Smooth muscle cell (in vitro differentiated cells): Measurements from ENCODE around the gene ZBTB34. TPM values are rescaled to one million over a fixed set of nuclear protein-coding genes. Genes with fewer than 3 reads are reported as not detected.
A peak's percentile ranks its signal among the peaks of the same experiment; 100 is the strongest.

Experiments
- DNase-seq: peaks from one replicate; lab custom pipeline; 2025; ENCODE audit not compliant: unreplicated experiment; lab: John Stamatoyannopoulos, UW
- H2AFZ ChIP-seq: fragments of 200-600 bp; sonication (generic); 2 replicates; pipeline ENCODE4 v1.6.0; 2016; ENCODE audit warnings: antibody characterized with exemption, low read depth, mild to moderate bottlenecking
- H3F3A ChIP-seq: fragments of 200-600 bp; sonication (generic); 2 replicates; pipeline ENCODE4 v1.6.0; 2017; ENCODE audit warnings: antibody characterized with exemption, low read depth
- H3K27ac ChIP-seq: fragments of 200-600 bp; sonication (generic); 2 replicates; pipeline ENCODE4 v1.5.1; 2016; ENCODE audit warnings: low read depth, mild to moderate bottlenecking
- H3K27me3 ChIP-seq: fragments of 200-600 bp; sonication (generic); 2 replicates; pipeline ENCODE4 v1.6.1; 2016; ENCODE audit warnings: low read depth, mild to moderate bottlenecking
- H3K36me3 ChIP-seq: fragments of 200-600 bp; sonication (generic); 2 replicates; pipeline ENCODE4 v1.5.1; 2016; ENCODE audit warnings: low read depth
- H3K4me1 ChIP-seq: fragments of 200-600 bp; sonication (generic); 2 replicates; pipeline ENCODE4 v1.5.1; 2016; ENCODE audit warnings: low read depth
- H3K4me2 ChIP-seq: fragments of 200-600 bp; sonication (generic); 2 replicates; pipeline ENCODE4 v1.6.0; 2016; ENCODE audit warnings: mild to moderate bottlenecking
- H3K4me3 ChIP-seq: fragments of 200-600 bp; sonication (generic); 2 replicates; pipeline ENCODE4 v1.5.1; 2016; ENCODE audit warnings: mild to moderate bottlenecking
- H3K79me2 ChIP-seq: fragments of 200-600 bp; sonication (generic); 2 replicates; pipeline ENCODE4 v1.6.0; 2016; ENCODE audit warnings: low read depth, mild to moderate bottlenecking
- H3K9ac ChIP-seq: fragments of 200-600 bp; sonication (generic); 2 replicates; pipeline ENCODE4 v1.6.0; 2016; ENCODE audit warnings: low read depth
- H3K9me3 ChIP-seq: fragments of 200-600 bp; sonication (generic); replicated peaks from 2 replicates; pipeline ENCODE4 v1.5.1; 2016; ENCODE audit warnings: low read depth
- H4K20me1 ChIP-seq: fragments of 200-600 bp; sonication (generic); 2 replicates; pipeline ENCODE4 v1.6.0; 2016; ENCODE audit warnings: low read depth
- CTCF ChIP-seq: fragments of 200-600 bp; sonication (generic); IDR thresholded peaks from 2 replicates; pipeline ENCODE4 v1.5.1; 2017; ENCODE audit warnings: borderline replicate concordance, mild to moderate bottlenecking, antibody characterized with exemption; ENCODE audit not compliant: insufficient read depth, poor library complexity, severe bottlenecking
- WGBS: methylation state at CpG from one replicate; pipeline ENCODE4 v1.1.7; 2016; ENCODE audit warnings: low lambda C conversion rate; 5-methylcytosine and 5-hydroxymethylcytosine counted together
- polyA plus RNA-seq: library from polyadenylated mRNA; unstranded; fragments of >200 nt; fragmentation: Nextera tagmentation; extraction: Ambion mirVana; gene quantifications from 2 replicates; pipeline ENCODE4 v1.2.1, GENCODE V29; 2016
- total RNA-seq: library from RNA; depleted of rRNA; stranded (reverse); fragments of >200 nt; gene quantifications from 2 replicates; pipeline ENCODE4 v1.2.3, GENCODE V29; 2014

The ZBTB34 gene
- total and polyA plus RNA-seq, 2 experiments from 2014 or later = 6.3 to 17.8 TPM

- Histone ChIP-seq H4K20me1 (peaks cover 25% of the 10 kb centered on the region), H3K27me3 (peaks cover 15% of the 10 kb centered on the region), H3K27ac (no peak overlapping the region), H3K4me3 (no peak overlapping the region), H3K4me1 (peaks cover 16% of the 10 kb centered on the region), H3F3A (no peaks in the 10 kb centered on the region), H3K9me3 (no peaks in the 10 kb centered on the region), H3K36me3 (no peaks in the 10 kb centered on the region), H3K79me2 (peaks cover 33% of the 10 kb centered on the region), H2AFZ (no peak overlapping the region), H3K9ac (no peak overlapping the region), H3K4me2 (no peak overlapping the region)
- WGBS = 98% methylated on average over 2 of the region's 2 CpGs
- TF ChIP-seq CTCF = no peak
- no peak for DNase-seq
Measured at GRCh38 chr9:126859111-126859510, 1.3 kb upstream of the ZBTB34 start.

- Histone ChIP-seq H3K79me2 (peaks cover 51% of the 10 kb centered on the region), H3K36me3 (no peaks in the 10 kb centered on the region), H3F3A (no peaks in the 10 kb centered on the region), H3K27ac (peak overlapping the region; percentile 44), H3K4me1 (peaks cover 16% of the 10 kb centered on the region), H3K4me2 (peak overlapping the region; percentile 84), H3K4me3 (peak overlapping the region; percentile 92), H3K9ac (peak overlapping the region; percentile 83), H3K9me3 (no peaks in the 10 kb centered on the region), H3K27me3 (peaks cover 15% of the 10 kb centered on the region), H2AFZ (peak overlapping the region; percentile 6), H4K20me1 (peaks cover 43% of the 10 kb centered on the region)
- TF ChIP-seq CTCF = no peak
- WGBS = 0% methylated on average over 36 of the region's 71 CpGs
- no peak for DNase-seq
Measured at GRCh38 chr9:126860757-126861466, 473 bp downstream of the ZBTB34 start.

- Histone ChIP-seq H3K9ac (peak overlapping the region; percentile 83), H3K27ac (peak overlapping the region; percentile 44), H3K4me3 (peak overlapping the region; percentile 92), H3K79me2 (peaks cover 59% of the 10 kb centered on the region), H3K4me2 (peak overlapping the region; percentile 84), H3K4me1 (peaks cover 16% of the 10 kb centered on the region), H3K27me3 (peaks cover 15% of the 10 kb centered on the region), H3K36me3 (no peaks in the 10 kb centered on the region), H2AFZ (no peak overlapping the region), H4K20me1 (peaks cover 51% of the 10 kb centered on the region), H3K9me3 (no peaks in the 10 kb centered on the region), H3F3A (no peaks in the 10 kb centered on the region)
- WGBS = 8% methylated on average over 3 of the region's 3 CpGs
- TF ChIP-seq CTCF = no peak
- no peak for DNase-seq
Measured at GRCh38 chr9:126861707-126862103, 1.3 kb downstream of the ZBTB34 start.
